GM10248 (cell line): ENCODE measurements around the gene NTMT1.

Source experiments
- CTCF ChIA-PET: fragments of 300-600 bp; sonication (Branson Sonifier 250); formaldehyde crosslinking; extraction: SDS; loops from one replicate; lab custom pipeline; 2021; ENCODE audit warnings: antibody characterized with exemption; lab: Yijun Ruan, JAX
- POLR2A ChIA-PET: fragments of 350-650 bp; sonication (Branson Sonifier 250); formaldehyde crosslinking; extraction: SDS; loops from one replicate; lab custom pipeline; 2020; ENCODE audit warnings: antibody characterized with exemption; lab: Yijun Ruan, JAX
- DNase-seq: peaks from one replicate; pipeline ENCODE4 v3.0.0; 2012; ENCODE audit errors: extremely low spot score
- TF ChIP-seq, protein P1 (sequence below): IDR thresholded peaks from 2 replicates; pipeline ENCODE4 v1.5.1; 2012; ENCODE audit warnings: mild to moderate bottlenecking, low read depth; ENCODE audit errors: extremely low read depth, missing control alignments, control extremely low read depth

NTMT1 gene

GRCh38 chr9:129612815-129613519, 13.0 kb upstream of the NTMT1 start:
- ChIA-PET POLR2A (no interaction called here), CTCF (interaction anchor here (2.4 to 6.5 kb wide), 5 partner anchors 11 to 482 kb away, joined by 10 to 89 read pairs (median 12); partner anchors contain the start of genes C9orf50 and NTMT1)
- TF ChIP-seq, protein P1, sequence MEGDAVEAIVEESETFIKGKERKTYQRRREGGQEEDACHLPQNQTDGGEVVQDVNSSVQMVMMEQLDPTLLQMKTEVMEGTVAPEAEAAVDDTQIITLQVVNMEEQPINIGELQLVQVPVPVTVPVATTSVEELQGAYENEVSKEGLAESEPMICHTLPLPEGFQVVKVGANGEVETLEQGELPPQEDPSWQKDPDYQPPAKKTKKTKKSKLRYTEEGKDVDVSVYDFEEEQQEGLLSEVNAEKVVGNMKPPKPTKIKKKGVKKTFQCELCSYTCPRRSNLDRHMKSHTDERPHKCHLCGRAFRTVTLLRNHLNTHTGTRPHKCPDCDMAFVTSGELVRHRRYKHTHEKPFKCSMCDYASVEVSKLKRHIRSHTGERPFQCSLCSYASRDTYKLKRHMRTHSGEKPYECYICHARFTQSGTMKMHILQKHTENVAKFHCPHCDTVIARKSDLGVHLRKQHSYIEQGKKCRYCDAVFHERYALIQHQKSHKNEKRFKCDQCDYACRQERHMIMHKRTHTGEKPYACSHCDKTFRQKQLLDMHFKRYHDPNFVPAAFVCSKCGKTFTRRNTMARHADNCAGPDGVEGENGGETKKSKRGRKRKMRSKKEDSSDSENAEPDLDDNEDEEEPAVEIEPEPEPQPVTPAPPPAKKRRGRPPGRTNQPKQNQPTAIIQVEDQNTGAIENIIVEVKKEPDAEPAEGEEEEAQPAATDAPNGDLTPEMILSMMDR, result no peak
- DNase-seq, result no peak

DNA sequence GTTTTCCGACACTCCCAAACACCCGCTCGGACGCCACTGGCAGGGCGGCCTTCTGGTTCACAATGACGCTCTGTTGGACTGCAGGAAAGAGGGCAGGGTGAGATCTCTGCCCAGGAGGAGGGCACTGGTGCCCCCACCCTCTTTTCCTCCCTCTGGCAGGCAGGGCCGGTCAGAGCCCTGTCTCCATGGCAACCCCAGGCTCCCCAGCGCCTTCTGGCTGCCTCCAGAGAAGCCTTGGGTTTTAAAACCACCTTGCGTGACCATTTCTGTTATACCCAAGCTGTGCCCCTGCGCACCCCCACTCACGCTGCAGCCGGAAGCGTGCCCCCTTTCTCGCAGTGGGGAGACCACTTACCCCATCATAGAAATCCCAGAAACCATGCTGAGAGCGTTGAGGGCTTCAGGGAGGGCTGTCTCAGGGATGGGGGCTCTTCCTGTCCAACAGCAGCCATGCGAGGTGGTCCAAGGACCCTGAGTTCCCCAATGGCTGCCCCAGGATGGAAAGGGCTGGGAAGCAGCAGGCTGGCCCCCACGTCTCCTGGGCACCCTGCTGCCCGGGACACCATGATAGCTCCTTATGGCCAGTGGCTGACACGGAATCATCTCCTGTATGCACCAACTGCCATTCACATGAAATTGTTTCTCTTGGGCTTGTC, 12.3 kb upstream of the NTMT1 start:
- TF ChIP-seq, protein P1, result no peak
- CTCF ChIA-PET, result interaction anchor here (0.8 to 6.5 kb wide), 5 partner anchors 10 to 482 kb away, joined by 3 to 89 read pairs (median 11); partner anchors contain the start of genes C9orf50 and NTMT1
- no peak for DNase-seq
- POLR2A ChIA-PET, result no interaction called here

DNA sequence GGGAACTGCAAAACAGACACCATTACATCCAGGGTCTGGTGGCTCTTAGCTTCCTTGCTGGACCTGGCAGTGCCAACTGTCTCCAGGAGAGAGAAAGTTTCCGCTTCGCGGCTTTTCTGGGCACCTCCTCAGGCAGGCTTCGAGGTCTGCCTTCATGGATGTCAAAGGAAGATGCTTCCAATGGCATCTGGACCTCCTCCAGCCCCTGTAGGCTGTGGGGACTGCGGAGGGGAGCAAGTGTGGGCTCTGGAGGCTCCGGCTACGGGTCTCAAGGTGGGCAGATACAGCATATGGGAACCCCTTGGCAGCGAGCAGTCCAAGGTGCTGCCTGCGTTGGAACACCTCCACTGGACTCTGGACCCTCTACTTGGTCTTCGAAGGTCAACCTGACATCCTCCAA, 11.0 kb upstream of the NTMT1 start:
- POLR2A ChIA-PET, result no interaction called here
- DNase-seq, result no peak
- TF ChIP-seq, protein P1, result no peak
- CTCF ChIA-PET, result interaction anchor here (0.9 to 6.5 kb wide), 4 partner anchors 9 to 483 kb away, joined by 3 to 89 read pairs (median 12); partner anchors contain the start of genes C9orf50 and NTMT1

DNA sequence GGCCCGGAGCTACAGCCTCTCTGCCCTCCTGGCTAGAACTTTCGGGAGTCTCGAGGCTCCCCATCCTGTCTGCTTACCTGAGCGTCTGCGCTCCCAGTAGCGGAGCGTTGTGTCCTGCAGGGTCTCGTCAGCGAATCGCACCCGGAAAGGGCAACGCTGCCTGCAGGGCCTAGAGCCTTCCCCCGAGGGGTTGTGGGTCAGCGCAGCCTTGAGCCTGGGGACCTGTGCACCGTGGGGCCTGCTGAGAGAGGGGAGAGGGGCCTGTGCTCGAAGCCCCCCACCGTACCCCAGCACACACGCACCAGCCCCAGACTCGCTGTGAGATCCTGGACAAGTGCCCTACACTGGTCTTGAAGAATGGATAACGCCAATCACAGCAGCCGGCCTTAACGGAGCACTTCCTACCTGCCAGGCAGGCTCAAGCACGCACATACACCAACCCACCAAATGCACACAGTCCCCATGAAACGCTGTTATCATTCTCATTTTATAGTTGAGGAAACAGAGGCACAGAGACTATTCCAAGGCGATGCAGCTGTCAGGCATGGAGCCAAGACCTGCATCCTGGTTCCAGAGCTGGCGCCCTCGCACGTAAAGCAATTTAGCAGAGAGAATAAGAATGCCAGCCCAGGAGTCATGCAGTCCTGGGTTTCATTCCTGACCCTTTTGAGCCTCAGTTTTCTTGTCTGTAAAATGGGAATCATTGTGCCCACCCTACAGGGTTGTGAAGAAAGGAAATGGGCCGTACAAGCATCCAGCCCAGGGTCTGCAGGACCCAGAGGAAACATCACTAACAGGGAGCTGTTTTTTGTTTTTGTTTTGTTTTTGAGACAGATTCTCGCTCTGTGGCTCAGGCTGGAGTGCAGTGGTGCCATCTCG, 10.3 kb upstream of the NTMT1 start:
- POLR2A ChIA-PET, result interaction anchor here (0.6 kb wide), 1 partner anchor 830 kb away, joined by 5 read pairs; no protein-coding TSS in a partner anchor
- TF ChIP-seq, protein P1, result no peak
- DNase-seq, result no peak
- CTCF ChIA-PET, result interaction anchor here (0.9 to 6.5 kb wide), 6 partner anchors 8 to 484 kb away, joined by 3 to 89 read pairs (median 7); partner anchors contain the start of genes C9orf50, IER5L and NTMT1

DNA sequence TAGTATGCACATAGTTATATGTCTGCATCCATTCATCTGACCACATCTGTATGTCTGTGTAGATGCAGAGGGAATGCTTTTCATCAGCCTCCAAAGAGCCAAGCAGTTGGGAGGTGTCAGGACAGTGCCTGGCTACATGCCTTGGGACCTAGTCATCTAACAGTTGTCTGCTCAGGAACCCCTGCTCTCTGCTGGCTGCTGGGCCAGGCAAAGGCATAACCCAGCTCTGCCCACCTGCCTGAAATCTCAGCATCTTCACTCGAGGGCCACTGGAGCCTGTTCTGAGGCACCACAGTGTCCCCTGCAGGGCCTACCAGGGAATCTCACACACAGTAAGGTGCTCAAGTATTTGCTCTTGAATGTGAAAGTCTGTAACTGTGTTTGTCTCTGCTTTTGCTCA, 8.8 kb upstream of the NTMT1 start:
- ChIA-PET CTCF (interaction anchor here (0.6 to 1.4 kb wide), 2 partner anchors 474 to 485 kb away, joined by 3 to 5 read pairs; no protein-coding TSS in a partner anchor), POLR2A (no interaction called here)
- TF ChIP-seq, protein P1, result peak; percentile 38
- no peak for DNase-seq
